ENCODE results near the gene ICOSLG.

Gene ICOSLG

DNA sequence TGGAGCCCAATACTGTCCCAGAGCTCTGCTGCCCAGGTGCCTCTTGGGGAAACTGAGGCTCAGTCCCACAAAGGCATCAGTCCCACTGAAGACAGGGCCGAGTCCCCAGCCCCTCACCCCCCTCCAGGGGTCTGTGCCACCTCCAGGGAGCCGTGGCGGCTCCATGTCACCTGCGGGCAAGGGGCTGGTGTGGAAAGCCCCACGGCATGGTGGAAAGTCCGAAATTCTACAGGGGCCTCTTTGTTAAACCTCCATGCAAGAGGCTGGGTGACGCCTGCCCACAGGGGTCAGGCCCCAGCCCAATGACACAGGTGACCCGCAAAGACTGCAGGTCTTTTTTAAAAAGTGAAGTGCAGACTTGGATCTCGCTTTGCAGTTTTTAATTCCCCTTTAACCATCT, 41.6 kb upstream of the ICOSLG start:
- peaks cover 16 to 82% (median 76%) of the 10 kb centered on the region in 10 experiments for H3K4me1 ChIP-seq

GRCh38 chr21:44281801-44282200, 41.1 kb upstream of the ICOSLG start:
- H3K27me3 ChIP-seq = peaks cover 0 to 14% (median 0%) of the 10 kb centered on the region in 11 experiments; a peak in 3 of 22 replicates
- no peak overlapping the region for H3K4me3 ChIP-seq
- no peak overlapping the region for H3K9ac ChIP-seq
- no peak for TF ChIP-seq Cebpa-rat (IDR thresholded peaks at IDR 0.05)
- H3K36me3 ChIP-seq = no peaks in the 10 kb centered on the region
- peak overlapping the region in 8 of 11 experiments; percentile 55 to 89 (median 77); a peak in 15 of 22 replicates for H3K4me2 ChIP-seq
- no peaks in the 10 kb centered on the region; a peak in 2 of 22 replicates for H4K20me1 ChIP-seq
- H3K27ac ChIP-seq = 0 out of 22 replicates have a peak overlapping the region, but pooled peaks of 1 of the 11 experiments have one; percentile 28
- H3K9me3 ChIP-seq (replicated peaks in 1 of 11) = no peaks in the 10 kb centered on the region
- H3K4me1 ChIP-seq = peaks cover 10 to 77% (median 72%) of the 10 kb centered on the region in 10 experiments

More for the DNA sequence above, 41.6 kb upstream of the ICOSLG start:
- Histone ChIP-seq H3K27ac (no peak overlapping the region), H3K9ac (no peak overlapping the region), H3K27me3 (peaks cover 0 to 14% (median 0%) of the 10 kb centered on the region in 11 experiments; a peak in 3 of 22 replicates), H3K4me2 (peak overlapping the region in 8 of 11 experiments; percentile 61 to 89 (median 75); a peak in 12 of 22 replicates), H3K9me3 (replicated peaks in 1 of 11) (no peaks in the 10 kb centered on the region), H3K36me3 (no peaks in the 10 kb centered on the region), H3K4me3 (no peak overlapping the region), H4K20me1 (no peaks in the 10 kb centered on the region; a peak in 2 of 22 replicates)
- TF ChIP-seq Cebpa-rat (IDR thresholded peaks at IDR 0.05) = no peak

DNA sequence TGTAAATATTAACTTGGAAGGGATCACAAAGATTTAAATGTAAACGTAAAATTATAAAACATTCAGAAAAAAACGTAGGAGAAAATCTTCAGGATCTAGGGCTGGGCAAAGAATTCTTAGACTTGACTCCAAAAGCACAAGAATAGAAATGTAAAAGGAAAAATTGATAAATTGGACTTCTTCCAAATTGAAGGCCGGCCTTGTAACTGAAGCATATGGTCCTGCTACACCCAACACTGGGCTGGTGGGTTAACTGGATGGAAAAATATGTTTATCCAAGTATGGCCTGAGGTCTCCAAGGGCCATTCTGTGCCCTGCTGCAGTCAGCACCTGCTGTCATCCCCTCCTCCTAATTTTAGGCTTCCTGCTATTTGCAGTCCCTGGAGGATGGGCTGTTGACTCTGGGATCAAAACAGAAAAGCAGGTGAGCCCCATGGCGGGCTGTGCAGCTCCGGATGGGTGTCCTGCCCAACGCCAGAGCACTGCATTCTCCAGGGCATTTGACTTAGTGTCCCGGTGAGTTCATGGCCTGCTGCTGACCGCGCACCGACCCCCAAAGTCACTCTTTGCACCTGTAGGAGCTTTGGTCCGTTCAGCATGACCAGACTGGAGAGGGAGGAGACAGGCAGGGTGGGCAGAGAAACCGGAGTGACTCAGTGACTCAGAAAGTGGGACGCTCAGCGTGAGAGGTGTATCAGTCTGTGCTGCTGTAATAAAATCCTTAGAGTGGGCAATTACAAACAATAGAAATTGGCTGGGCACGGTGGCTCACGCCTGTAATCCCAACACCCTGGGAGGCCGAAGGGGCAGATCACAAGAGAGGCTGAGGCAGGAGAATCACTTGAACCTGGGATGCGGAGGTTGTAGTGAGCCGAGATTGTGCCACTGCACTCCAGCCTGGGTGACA, 38.9 kb upstream of the ICOSLG start:
- peak overlapping the region in 1 of 11 experiments; percentile 33; a peak in 1 of 22 replicates for H3K9ac ChIP-seq
- peaks cover 0 to 14% (median 0%) of the 10 kb centered on the region in 11 experiments; a peak in 3 of 22 replicates for H3K27me3 ChIP-seq
- H4K20me1 ChIP-seq = no peaks in the 10 kb centered on the region; a peak in 2 of 22 replicates
- H3K4me2 ChIP-seq = peak overlapping the region in 10 of 11 experiments; percentile 7 to 95 (median 72); a peak in 18 of 22 replicates
- no peak overlapping the region for H3K27ac ChIP-seq
- 0 out of 20 replicates have a peak overlapping the region, but pooled peaks of 1 of the 10 experiments have one; percentile 29 for H3K4me3 ChIP-seq
- peaks cover 9 to 59% (median 55%) of the 10 kb centered on the region in 10 experiments for H3K4me1 ChIP-seq
- no peaks in the 10 kb centered on the region for H3K9me3 ChIP-seq (replicated peaks in 1 of 11)
- no peak for TF ChIP-seq Cebpa-rat (IDR thresholded peaks at IDR 0.05)
- H3K36me3 ChIP-seq = no peaks in the 10 kb centered on the region

GRCh38 chr21:44275041-44275440, 34.3 kb upstream of the ICOSLG start:
- Histone ChIP-seq H4K20me1 (no peaks in the 10 kb centered on the region), H3K4me2 (no peak overlapping the region), H3K4me1 (peaks cover 0 to 29% (median 19%) of the 10 kb centered on the region in 10 experiments; a peak in 18 of 20 replicates), H3K36me3 (no peaks in the 10 kb centered on the region), H3K27ac (no peak overlapping the region), H3K9me3 (replicated peaks in 1 of 11) (no peaks in the 10 kb centered on the region), H3K4me3 (no peak overlapping the region), H3K9ac (no peak overlapping the region), H3K27me3 (peaks cover 0 to 6% (median 0%) of the 10 kb centered on the region in 11 experiments; a peak in 2 of 22 replicates)
- no peak for TF ChIP-seq Cebpa-rat (IDR thresholded peaks at IDR 0.05)

DNA sequence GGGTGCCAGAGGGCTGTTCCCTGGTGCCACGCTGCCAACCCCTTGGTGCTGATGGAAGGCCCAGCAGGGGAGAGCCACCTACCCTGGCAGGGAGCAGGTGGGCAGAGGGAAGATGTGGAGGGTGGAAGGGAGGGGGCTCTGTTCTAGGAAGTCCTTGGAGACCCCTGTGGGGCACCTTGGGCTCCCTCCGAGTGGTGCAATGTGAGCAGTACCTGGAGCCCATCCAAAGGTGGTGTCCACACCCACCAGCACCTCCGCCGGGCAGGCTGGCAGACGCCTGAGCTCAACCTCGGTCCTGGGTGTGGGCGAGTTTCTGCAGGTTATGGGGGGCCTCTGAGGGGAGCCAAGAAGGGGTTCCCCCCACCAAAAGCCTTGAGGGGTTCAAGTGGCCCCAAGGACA, 32.3 kb upstream of the ICOSLG start:
- no peaks in the 10 kb centered on the region for H4K20me1 ChIP-seq
- H3K4me1 ChIP-seq = peaks cover 0 to 17% (median 8%) of the 10 kb centered on the region in 10 experiments; a peak in 14 of 20 replicates
- no peaks in the 10 kb centered on the region for H3K36me3 ChIP-seq
- no peak overlapping the region for H3K4me3 ChIP-seq
- no peak overlapping the region for H3K9ac ChIP-seq
- TF ChIP-seq Cebpa-rat (IDR thresholded peaks at IDR 0.05) = no peak
- no peak overlapping the region for H3K4me2 ChIP-seq
- H3K27me3 ChIP-seq = no peaks in the 10 kb centered on the region
- no peaks in the 10 kb centered on the region for H3K9me3 ChIP-seq (replicated peaks in 1 of 11)
- no peak overlapping the region for H3K27ac ChIP-seq

DNA sequence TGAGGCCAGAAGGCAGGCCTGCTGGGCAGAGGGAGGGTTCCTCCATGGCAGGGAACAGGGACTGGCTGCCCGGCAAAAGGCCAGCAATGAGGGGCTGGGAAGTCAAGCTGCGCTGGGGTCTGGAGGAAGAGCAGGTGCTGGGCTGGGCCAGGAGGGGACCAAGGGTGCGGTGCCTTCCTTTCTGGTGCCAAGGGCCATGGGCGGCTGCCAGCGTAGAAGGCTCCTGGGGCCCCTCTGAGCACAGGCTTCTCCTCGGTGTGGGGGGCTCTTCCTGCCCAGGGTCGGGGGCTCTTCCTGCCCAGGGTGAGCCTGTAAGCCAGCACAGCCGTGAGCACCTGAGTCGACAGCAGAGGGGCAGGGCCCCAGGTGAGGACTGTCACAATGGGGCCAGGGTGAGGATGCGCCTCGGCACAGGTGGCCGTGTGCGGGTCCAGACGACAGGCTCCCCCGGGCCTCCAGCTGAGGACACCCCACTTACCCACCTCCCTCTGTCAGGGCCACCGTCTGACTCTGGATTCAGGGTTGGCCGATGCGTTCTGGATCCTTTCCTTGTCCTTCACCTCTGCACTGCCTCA, 31.6 kb upstream of the ICOSLG start:
- Histone ChIP-seq H3K9me3 (replicated peaks in 1 of 11) (no peaks in the 10 kb centered on the region), H3K36me3 (no peaks in the 10 kb centered on the region), H3K4me1 (peaks cover 0 to 18% (median 8%) of the 10 kb centered on the region in 10 experiments; a peak in 14 of 20 replicates), H4K20me1 (no peaks in the 10 kb centered on the region), H3K4me3 (no peak overlapping the region), H3K27ac (no peak overlapping the region), H3K9ac (no peak overlapping the region), H3K4me2 (peak overlapping the region in 1 of 11 experiments; percentile 64; a peak in 3 of 22 replicates), H3K27me3 (no peaks in the 10 kb centered on the region)
- TF ChIP-seq Cebpa-rat (IDR thresholded peaks at IDR 0.05) = no peak

DNA sequence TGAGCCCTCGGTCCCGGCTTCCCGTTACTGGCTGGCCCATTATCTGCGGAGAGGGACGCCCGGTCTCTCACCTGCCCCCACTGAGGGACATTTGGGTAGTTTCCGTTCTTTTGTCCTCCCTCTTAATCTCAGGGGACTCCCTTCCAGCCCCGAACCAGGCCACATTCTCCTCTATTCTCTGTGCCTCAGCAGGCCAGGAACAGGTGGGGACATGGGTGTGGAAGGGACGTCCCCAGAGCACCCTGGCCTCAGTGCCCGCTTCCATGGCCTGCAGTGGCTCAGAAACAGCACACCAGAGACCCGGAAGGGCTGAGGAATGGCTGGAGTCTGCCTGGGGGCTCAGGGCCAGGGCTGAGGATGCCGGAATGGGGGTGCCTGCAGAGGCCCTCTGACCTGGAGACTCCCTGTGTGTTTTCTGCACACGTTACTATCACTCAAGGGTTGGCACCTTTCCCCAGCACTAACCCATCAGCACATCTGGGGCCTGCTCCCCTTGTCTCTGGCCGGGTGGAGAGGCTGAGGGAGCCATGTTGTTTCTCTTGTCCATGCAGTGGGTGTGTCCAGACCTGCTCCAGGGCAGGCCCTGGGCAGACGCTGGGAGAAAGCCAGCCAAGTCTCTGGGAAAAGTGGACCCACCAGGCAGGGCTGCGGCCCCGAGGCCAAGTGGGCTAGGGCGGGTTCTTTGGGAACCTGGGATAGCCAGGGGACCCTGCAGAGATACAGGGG, 31.0 kb upstream of the ICOSLG start:
- peak overlapping the region in 1 of 11 experiments; percentile 19; a peak in 1 of 22 replicates for H3K9ac ChIP-seq
- peak overlapping the region in 1 of 11 experiments; percentile 1; a peak in 1 of 22 replicates for H3K27ac ChIP-seq
- no peaks in the 10 kb centered on the region for H3K27me3 ChIP-seq
- no peak overlapping the region for H3K4me3 ChIP-seq
- H4K20me1 ChIP-seq = no peaks in the 10 kb centered on the region
- peak overlapping the region in 8 of 11 experiments; percentile 11 to 64 (median 38); a peak in 13 of 22 replicates for H3K4me2 ChIP-seq
- peaks cover 0 to 23% (median 12%) of the 10 kb centered on the region in 10 experiments; a peak in 14 of 20 replicates for H3K4me1 ChIP-seq
- no peaks in the 10 kb centered on the region for H3K9me3 ChIP-seq (replicated peaks in 1 of 11)
- H3K36me3 ChIP-seq = no peaks in the 10 kb centered on the region
- TF ChIP-seq Cebpa-rat (IDR thresholded peaks at IDR 0.05) = no peak

DNA sequence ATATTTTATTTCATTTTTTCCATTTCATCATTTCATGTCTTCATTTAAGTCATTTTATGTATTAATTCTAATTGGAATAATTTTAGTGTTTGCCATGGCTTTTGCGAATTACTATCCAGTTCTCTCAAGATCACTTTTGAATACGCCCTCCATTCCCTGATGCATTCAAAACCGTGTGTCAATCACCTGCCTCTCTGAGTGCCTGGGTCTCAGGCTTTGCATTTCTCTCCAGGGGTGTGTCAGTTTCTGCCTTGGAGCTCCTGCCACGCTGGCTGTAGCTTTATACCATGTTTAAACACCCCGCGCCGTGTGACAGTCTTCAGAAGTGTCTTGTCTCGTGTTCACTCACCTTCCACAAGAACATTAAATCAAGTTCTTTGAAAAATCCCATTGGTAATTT, 28.3 kb upstream of the ICOSLG start:
- Histone ChIP-seq H3K27ac (no peak overlapping the region), H4K20me1 (no peaks in the 10 kb centered on the region), H3K36me3 (no peaks in the 10 kb centered on the region), H3K4me3 (no peak overlapping the region), H3K27me3 (no peaks in the 10 kb centered on the region), H3K4me1 (peaks cover 0 to 48% (median 38%) of the 10 kb centered on the region in 10 experiments; a peak in 18 of 20 replicates), H3K4me2 (no peak overlapping the region), H3K9me3 (replicated peaks in 1 of 11) (no peaks in the 10 kb centered on the region), H3K9ac (no peak overlapping the region)
- no peak for TF ChIP-seq Cebpa-rat (IDR thresholded peaks at IDR 0.05)
